Heart left ventricle (tissue), 13 donors: ENCODE results near the gene FABP2.

ENCODE experiments used
- CTCF ChIP-seq, 12 donors: fragments of 200-600 bp; sonication (generic) in 4 of 12; IDR thresholded peaks; one replicate each; pipeline versions ENCODE4 v1.5.0 to v1.8.0; 2018 to 2022; ENCODE audit warnings: antibody characterized with exemption in 12 of 12, mild to moderate bottlenecking in 5 of 12
- POLR2A ChIP-seq, 2 donors: fragments of 450-650 bp; IDR thresholded peaks; one replicate each; pipeline ENCODE4 v1.6.1; 2017; ENCODE audit warnings: antibody characterized with exemption in 2 of 2, mild to moderate bottlenecking in 2 of 2, moderate library complexity in 2 of 2
- donor health status: ischemic (EF 13 %, LVEDD 7.1; RV severe dilation, severe dysfunction).
- donor health status: DM: no; HTN: yes; CAD: no.
- donor health status: DM: no; HTN: no; CAD: no.
- donor health status: ischemic (EF 25% LVEDD 6.9; RV normal size, moderate dysfunction).
- donor health status: ischemic (EF 25% LVEDD 5.7; RV mildly dilated, moderate dysfunction).
- donor health status: ischemic (EF 35%, LVEDD 5.7; RV mildly dilated, moderate dysfunction).
- donor health status: nonischemic (EF 11% LVEDD 7.7; RV severe dilation, severe dysfunction).
- donor health status: DM: yes; HTN: yes; CAD: no.
- donor health status: PGD.
- donor health status: ischemic (EF 29% LVEDD 5.4; RV normal size, mild dysfunction).
- donor health status: nonischemic (EF 23%, LVEDD 6.1; RV moderate dilation, normal function).

DNA sequence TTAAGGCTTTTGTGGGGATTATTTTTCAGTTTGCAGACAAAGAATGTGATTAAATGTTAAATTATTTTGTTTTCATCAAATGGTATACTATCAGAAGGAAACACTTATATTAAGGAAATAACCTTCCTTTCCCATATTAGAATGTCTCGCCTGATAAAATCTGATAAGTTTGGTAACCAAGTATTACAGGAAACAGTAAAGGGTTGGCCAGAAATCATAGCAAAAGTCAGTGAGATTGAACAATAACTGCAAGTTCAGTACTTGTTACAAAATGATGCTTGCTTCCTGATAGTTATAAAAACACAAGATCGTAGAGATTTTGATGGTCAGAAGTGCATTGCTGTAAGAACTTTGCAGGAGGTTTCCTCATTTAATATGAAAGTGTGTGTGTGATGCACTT is 40.5 kb downstream of the FABP2 start:
- no peak for TF ChIP-seq CTCF (IDR thresholded peaks at IDR 0.05)
- TF ChIP-seq POLR2A (IDR thresholded peaks at IDR 0.05), result no peak
